ENCODE data around the gene NIPBL.

DNA sequence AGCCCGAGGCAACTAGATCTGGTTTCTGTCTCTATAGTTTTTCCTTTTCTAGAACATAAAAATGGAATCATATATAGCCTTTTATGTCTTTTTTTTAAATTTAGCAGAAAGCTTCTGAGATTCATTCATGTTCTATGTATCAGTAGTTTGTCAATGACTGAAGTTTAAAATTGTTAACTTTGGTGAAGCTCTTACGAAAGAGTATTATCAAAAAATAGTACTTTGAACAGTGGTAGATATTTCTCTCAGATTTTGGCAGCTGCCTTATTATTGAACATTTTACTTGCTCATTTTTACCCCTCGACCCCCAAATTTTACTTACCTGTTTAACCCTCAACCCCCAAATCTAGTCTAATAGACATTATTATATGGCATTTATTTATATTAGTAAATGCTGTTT, 10.2 kb downstream of the NIPBL start:
- TF ChIP-seq ELF4 (IDR thresholded peaks at IDR 0.05) (no peak), SP1 (IDR thresholded peaks at IDR 0.05) (no peak), FOXM1 (IDR thresholded peaks at IDR 0.05; ENCODE audit: borderline replicate concordance) (no peak), L3MBTL2 (conservative IDR thresholded peaks at IDR 0.05) (no peak), FOXK2 (IDR thresholded peaks at IDR 0.05) (no peak), BHLHE40 (IDR thresholded peaks at IDR 0.05; ENCODE audit: borderline replicate concordance) (no peak)

All from HEK293T (cell line).